Activated CD8-positive, alpha-beta T cell treated with anti-CD3 and anti-CD28 coated beads for 36 hours (primary cell): ENCODE data around the gene GNAT1. TPM values are rescaled to one million over a fixed set of nuclear protein-coding genes. Genes with fewer than 3 reads are reported as not detected.

Experiments
- ATAC-seq: fragments of 200-7000 bp; cut with Tn5 transposase; one replicate; pipeline ENCODE4 v1.10.0; 2021; ENCODE audit warnings: mild to moderate bottlenecking, moderate library complexity
- CTCF ChIA-PET: fragments of 350-600 bp; sonication (Branson Sonifier 250); formaldehyde crosslinking; loops from one replicate; lab custom pipeline; 2021; ENCODE audit warnings: antibody characterized with exemption; lab: Charles Lee
- POLR2A ChIA-PET: fragments of 350-600 bp; sonication (Branson Sonifier 250); formaldehyde crosslinking; loops from one replicate; lab custom pipeline; 2021; ENCODE audit warnings: antibody characterized with exemption; lab: Charles Lee
- DNase-seq: peaks from one replicate; pipeline ENCODE4 v3.0.0-alpha.2; 2020
- H3K27ac Mint-ChIP-seq: one replicate; pipeline ENCODE4 v1.8.0; 2021; ENCODE audit warnings: mild to moderate bottlenecking, mixed read lengths
- H3K27me3 Mint-ChIP-seq: one replicate; pipeline ENCODE4 v1.8.0; 2021; ENCODE audit warnings: mixed read lengths
- H3K36me3 Mint-ChIP-seq: one replicate; pipeline ENCODE4 v1.8.0; 2021; ENCODE audit warnings: low read depth, mixed read lengths
- H3K4me1 Mint-ChIP-seq: one replicate; pipeline ENCODE4 v1.8.0; 2021; ENCODE audit warnings: low read depth, mixed read lengths
- H3K4me3 Mint-ChIP-seq: one replicate; pipeline ENCODE4 v1.8.0; 2021; ENCODE audit warnings: mild to moderate bottlenecking, moderate library complexity, mixed read lengths
- H3K9me3 Mint-ChIP-seq: one replicate; pipeline ENCODE4 v1.8.0; 2021; ENCODE audit warnings: mixed read lengths
- CTCF ChIP-seq: fragments of 200-600 bp; IDR thresholded peaks from one replicate; pipeline ENCODE4 v1.8.0; 2022; ENCODE audit warnings: antibody characterized with exemption, mild to moderate bottlenecking
- intact Hi-C: fragments of 100-400 bp; cut with micrococcal nuclease; formaldehyde crosslinking; loops from one replicate; pipeline ENCODE4 v1.10.0; 2022
- total RNA-seq, 2 experiments: library from RNA; stranded (reverse); gene quantifications; one replicate each; pipeline ENCODE4 v1.2.3, GENCODE V29; 2021

GNAT1 gene
- total RNA-seq, 2 experiments from 2014 or later, result 0.11 to 0.23 TPM

GRCh38 chr3:50173685-50174516 lies 17.5 kb upstream of the GNAT1 start:
- no peak for TF ChIP-seq CTCF
- H3K4me1 Mint-ChIP-seq, result peaks cover 1% of the 10 kb centered on the region
- no peak overlapping the region for H3K27ac Mint-ChIP-seq
- no peak for ATAC-seq
- CTCF ChIA-PET, result interaction anchor here (1.0 to 1.8 kb wide), 3 partner anchors 43 to 52 kb away, joined by 3 to 7 read pairs (median 4); no protein-coding TSS in a partner anchor
- no peaks in the 10 kb centered on the region for H3K9me3 Mint-ChIP-seq
- DNase-seq, result peak; percentile 25
- H3K27me3 Mint-ChIP-seq, result no peaks in the 10 kb centered on the region
- intact Hi-C loops, result no loop called here
- POLR2A ChIA-PET, result interaction anchor here (0.6 to 1.7 kb wide), 3 partner anchors 16 to 283 kb away, joined by 3 to 5 read pairs (median 3); no protein-coding TSS in a partner anchor
- no peaks in the 10 kb centered on the region for H3K36me3 Mint-ChIP-seq
- H3K4me3 Mint-ChIP-seq, result no peak overlapping the region

GRCh38 chr3:50174517-50174895 lies 16.9 kb upstream of the GNAT1 start:
- H3K4me3 Mint-ChIP-seq, result no peak overlapping the region
- H3K36me3 Mint-ChIP-seq, result no peaks in the 10 kb centered on the region
- TF ChIP-seq CTCF, result no peak
- H3K27me3 Mint-ChIP-seq, result no peaks in the 10 kb centered on the region
- ATAC-seq (no peak), DNase-seq (no peak)
- ChIA-PET POLR2A (no interaction called here), CTCF (interaction anchor here (1.2 kb wide), 1 partner anchor 52 kb away, joined by 4 read pairs; no protein-coding TSS in a partner anchor)
- peaks cover 1% of the 10 kb centered on the region for H3K4me1 Mint-ChIP-seq
- intact Hi-C loops, result no loop called here
- H3K27ac Mint-ChIP-seq, result no peak overlapping the region
- H3K9me3 Mint-ChIP-seq, result no peaks in the 10 kb centered on the region

- peaks cover 1% of the 10 kb centered on the region for H3K4me1 Mint-ChIP-seq
- H3K36me3 Mint-ChIP-seq, result no peaks in the 10 kb centered on the region
- DNase-seq (no peak), ATAC-seq (no peak)
- CTCF ChIA-PET, result interaction anchor here (1.2 kb wide), 1 partner anchor 52 kb away, joined by 4 read pairs; no protein-coding TSS in a partner anchor
- POLR2A ChIA-PET, result no interaction called here
- no peak overlapping the region for H3K4me3 Mint-ChIP-seq
- H3K27me3 Mint-ChIP-seq, result no peaks in the 10 kb centered on the region
- no peaks in the 10 kb centered on the region for H3K9me3 Mint-ChIP-seq
- no peak for TF ChIP-seq CTCF
- no peak overlapping the region for H3K27ac Mint-ChIP-seq
- intact Hi-C loops, result no loop called here
These were observed 16.4 kb upstream of the GNAT1 start for GRCh38 chr3:50174947-50175524.

- H3K27me3 Mint-ChIP-seq, result no peaks in the 10 kb centered on the region
- no peak overlapping the region for H3K4me3 Mint-ChIP-seq
- no peak overlapping the region for H3K27ac Mint-ChIP-seq
- intact Hi-C loops, result no loop called here
- H3K36me3 Mint-ChIP-seq, result no peaks in the 10 kb centered on the region
- H3K4me1 Mint-ChIP-seq, result peaks cover 1% of the 10 kb centered on the region
- ATAC-seq (no peak), DNase-seq (no peak)
- ChIA-PET CTCF (no interaction called here), POLR2A (no interaction called here)
- no peaks in the 10 kb centered on the region for H3K9me3 Mint-ChIP-seq
- no peak for TF ChIP-seq CTCF
These were observed 14.1 kb upstream of the GNAT1 start for GRCh38 chr3:50177346-50177745.

GRCh38 chr3:50179710-50180109 lies 11.7 kb upstream of the GNAT1 start:
- no peak overlapping the region for H3K27ac Mint-ChIP-seq
- H3K36me3 Mint-ChIP-seq, result no peaks in the 10 kb centered on the region
- intact Hi-C loops, result no loop called here
- DNase-seq (no peak), ATAC-seq (no peak)
- no peak overlapping the region for H3K4me3 Mint-ChIP-seq
- no peaks in the 10 kb centered on the region for H3K4me1 Mint-ChIP-seq
- no peaks in the 10 kb centered on the region for H3K9me3 Mint-ChIP-seq
- ChIA-PET POLR2A (no interaction called here), CTCF (interaction anchor here (1.2 to 1.5 kb wide), 3 partner anchors 13 to 59 kb away, joined by 3 to 5 read pairs (median 4); no protein-coding TSS in a partner anchor)
- no peaks in the 10 kb centered on the region for H3K27me3 Mint-ChIP-seq
- TF ChIP-seq CTCF, result no peak
